ENCODE results near the gene GABPB2. TPM values are rescaled to one million over a fixed set of nuclear protein-coding genes. Genes with fewer than 3 reads are reported as not detected.

GABPB2 gene
- total RNA-seq, 1 experiment from 2014 or later = 6.4 TPM

- Histone ChIP-seq H3K4me1 (ENCODE audit: insufficient read depth, low read length) (peaks cover 8% of the 10 kb centered on the region; the same call in 1 of the 2 replicates), H3K79me2 (ENCODE audit: low read length) (no peaks in the 10 kb centered on the region), H2AFZ (ENCODE audit: low read length) (no peak overlapping the region), H3K36me3 (ENCODE audit: low read depth, low read length) (no peaks in the 10 kb centered on the region), H3K9me2 (replicated peaks; ENCODE audit: low read length) (no peaks in the 10 kb centered on the region), H4K20me1 (ENCODE audit: low read length) (no peaks in the 10 kb centered on the region), H3K27ac (ENCODE audit: low read length) (no peak overlapping the region), H3K4me3 (ENCODE audit: low read length) (no peak overlapping the region), H3K27me3 (ENCODE audit: low read length) (no peaks in the 10 kb centered on the region), H3K9me3 (ENCODE audit: low read length) (no peaks in the 10 kb centered on the region), H3K4me2 (ENCODE audit: low read length) (no peak overlapping the region), H3F3A (ENCODE audit: low read length, unreplicated experiment) (no peaks in the 10 kb centered on the region), H3K9ac (ENCODE audit: low read length) (no peak overlapping the region)
- no peak for ATAC-seq
- no peak for DNase-seq
- intact Hi-C loops (cut with micrococcal nuclease) = no loop called here
- ChIA-PET CTCF (no interaction called here), POLR2A (ENCODE audit: unreplicated experiment) (no interaction called here)
- BruUV-seq (replicated peaks) = no TSS peak
- no peak for TF ChIP-seq EZH2 (IDR thresholded peaks at IDR 0.05; ENCODE audit: low read length, unreplicated experiment)
Observed at GRCh38 chr1:151142411-151143056, 72.0 kb downstream of the GABPB2 start.

GRCh38 chr1:151143057-151143435 is 72.5 kb downstream of the GABPB2 start:
- intact Hi-C loops (cut with micrococcal nuclease) = no loop called here
- no peaks in the 10 kb centered on the region for H3K36me3 ChIP-seq (ENCODE audit: low read depth, low read length)
- no peaks in the 10 kb centered on the region for H3F3A ChIP-seq (ENCODE audit: low read length, unreplicated experiment)
- TF ChIP-seq EZH2 (IDR thresholded peaks at IDR 0.05; ENCODE audit: low read length, unreplicated experiment) (no peak), CTCF (conservative IDR thresholded peaks at IDR 0.05; ENCODE audit: low read depth, low read length) (no peak), EZH2phosphoT487 (IDR thresholded peaks at IDR 0.05; ENCODE audit: borderline replicate concordance, low read length) (no peak)
- no peak overlapping the region for H3K27ac ChIP-seq (ENCODE audit: low read length)
- H3K27me3 ChIP-seq (ENCODE audit: low read length) = no peaks in the 10 kb centered on the region
- ATAC-seq = no peak
- H3K79me2 ChIP-seq (ENCODE audit: low read length) = no peaks in the 10 kb centered on the region
- POLR2A ChIA-PET (ENCODE audit: unreplicated experiment) = no interaction called here
- no peaks in the 10 kb centered on the region for H4K20me1 ChIP-seq (ENCODE audit: low read length)
- H3K4me1 ChIP-seq (ENCODE audit: insufficient read depth, low read length) = peaks cover 8% of the 10 kb centered on the region; the same call in 1 of the 2 replicates
- H3K4me3 ChIP-seq (ENCODE audit: low read length) = no peak overlapping the region
- CTCF ChIA-PET = no interaction called here
- no TSS peak for BruUV-seq (replicated peaks)
- no peaks in the 10 kb centered on the region for H3K9me2 ChIP-seq (replicated peaks; ENCODE audit: low read length)
- no peak for DNase-seq
- no peak overlapping the region for H3K9ac ChIP-seq (ENCODE audit: low read length)
- H3K9me3 ChIP-seq (ENCODE audit: low read length) = no peaks in the 10 kb centered on the region
- no peak overlapping the region for H2AFZ ChIP-seq (ENCODE audit: low read length)
- H3K4me2 ChIP-seq (ENCODE audit: low read length) = no peak overlapping the region

GRCh38 chr1:151143986-151144385 is 73.4 kb downstream of the GABPB2 start:
- Histone ChIP-seq H4K20me1 (ENCODE audit: low read length) (no peaks in the 10 kb centered on the region), H2AFZ (ENCODE audit: low read length) (no peak overlapping the region), H3K4me2 (ENCODE audit: low read length) (no peak overlapping the region), H3K27ac (ENCODE audit: low read length) (no peak overlapping the region), H3K36me3 (ENCODE audit: low read depth, low read length) (no peaks in the 10 kb centered on the region), H3K27me3 (ENCODE audit: low read length) (no peaks in the 10 kb centered on the region), H3K9me3 (ENCODE audit: low read length) (no peaks in the 10 kb centered on the region), H3K4me3 (ENCODE audit: low read length) (no peak overlapping the region), H3K9me2 (replicated peaks; ENCODE audit: low read length) (no peaks in the 10 kb centered on the region), H3K4me1 (ENCODE audit: insufficient read depth, low read length) (peaks cover 8% of the 10 kb centered on the region; the same call in 1 of the 2 replicates), H3F3A (ENCODE audit: low read length, unreplicated experiment) (no peaks in the 10 kb centered on the region), H3K9ac (ENCODE audit: low read length) (no peak overlapping the region), H3K79me2 (ENCODE audit: low read length) (no peaks in the 10 kb centered on the region)
- DNase-seq (no peak), ATAC-seq (no peak)
- intact Hi-C loops (cut with micrococcal nuclease) = no loop called here
- CTCF ChIA-PET = interaction anchor here (1.7 kb wide), 1 partner anchor 44 kb away, joined by 5 read pairs; no protein-coding TSS in a partner anchor
- no TSS peak for BruUV-seq (replicated peaks)
- no peak for TF ChIP-seq EZH2 (IDR thresholded peaks at IDR 0.05; ENCODE audit: low read length, unreplicated experiment)
- TF ChIP-seq CTCF (conservative IDR thresholded peaks at IDR 0.05; ENCODE audit: low read depth, low read length) = no peak
- TF ChIP-seq EZH2phosphoT487 (IDR thresholded peaks at IDR 0.05; ENCODE audit: borderline replicate concordance, low read length) = no peak
- POLR2A ChIA-PET (ENCODE audit: unreplicated experiment) = no interaction called here

Data from PC-3 (cell line).